IMR-90 (cell line): Measurements from ENCODE around the gene ZDHHC8. TPM values are rescaled to one million over a fixed set of nuclear protein-coding genes. Genes with fewer than 3 reads are reported as not detected.

Source experiments
- ATAC-seq: fragments of 200-7000 bp; cut with Tn5 transposase; 2 replicates; pipeline ENCODE4 v1.9.1; 2020; ENCODE audit warnings: low read depth, mild to moderate bottlenecking, moderate library complexity
- BruUV-seq: library from RNA; stranded (reverse); fragments of 400-500 nt; replicated peaks from 2 replicates; lab custom pipeline; 2021; lab: Mats Ljungman, UMichigan
- CTCF ChIA-PET: fragments of 300-600 bp; formaldehyde crosslinking; extraction: SDS; loops from one replicate; lab custom pipeline; 2021; ENCODE audit warnings: antibody characterized with exemption; lab: Yijun Ruan, JAX
- POLR2A ChIA-PET: fragments of 300-600 bp; sonication (Branson Sonifier 250); formaldehyde crosslinking; loops from one replicate; lab custom pipeline; 2022; ENCODE audit warnings: antibody characterized with exemption; ENCODE audit not compliant: unreplicated experiment; lab: Charles Lee
- DNase-seq: peaks from one replicate; pipeline ENCODE4 v3.0.0; 2013
- H2AFZ ChIP-seq: replicated peaks from 2 replicates; pipeline ENCODE3; 2013; ENCODE audit warnings: low read length, mild to moderate bottlenecking; ENCODE audit not compliant: poor library complexity
- H2AK5ac ChIP-seq: 2 replicates; pipeline ENCODE4 v1.6.1; 2013; ENCODE audit warnings: low read depth, low read length, inconsistent platforms
- H2AK9ac ChIP-seq: replicated peaks from 2 replicates; pipeline ENCODE3; 2013; ENCODE audit warnings: mild to moderate bottlenecking, low read depth, low read length, moderate library complexity; ENCODE audit not compliant: poor library complexity
- H2BK120ac ChIP-seq: 2 replicates; pipeline ENCODE4 v1.6.1; 2013; ENCODE audit warnings: low read depth, low read length, inconsistent platforms
- H2BK15ac ChIP-seq: 3 replicates; pipeline ENCODE4 v1.6.1; 2013; ENCODE audit warnings: low read depth, low read length, inconsistent platforms
- H2BK20ac ChIP-seq: 2 replicates; pipeline ENCODE4 v1.6.1; 2013; ENCODE audit warnings: low read depth, mild to moderate bottlenecking, inconsistent platforms, low read length, moderate library complexity
- H2BK5ac ChIP-seq: 2 replicates; pipeline ENCODE4 v1.6.1; 2013; ENCODE audit warnings: mild to moderate bottlenecking, low read depth, low read length, inconsistent platforms; ENCODE audit not compliant: poor library complexity, severe bottlenecking
- H3K14ac ChIP-seq: replicated peaks from 2 replicates; pipeline ENCODE4 v1.6.1; 2013; ENCODE audit warnings: low read depth, low read length, inconsistent platforms
- H3K18ac ChIP-seq: 2 replicates; pipeline ENCODE4 v1.6.1; 2013; ENCODE audit warnings: low read depth, low read length, control low read depth
- H3K23ac ChIP-seq: 2 replicates; pipeline ENCODE4 v1.6.1; 2013; ENCODE audit warnings: low read depth, low read length, inconsistent platforms
- H3K27ac ChIP-seq: 2 replicates; pipeline ENCODE4 v1.5.1; 2013; ENCODE audit warnings: mild to moderate bottlenecking, control low read depth, low read length; ENCODE audit not compliant: insufficient read depth
- H3K27me3 ChIP-seq: 2 replicates; pipeline ENCODE4 v1.6.1; 2013; ENCODE audit warnings: low read length; ENCODE audit not compliant: control insufficient read depth, insufficient read depth
- H3K36me3 ChIP-seq: 2 replicates; pipeline ENCODE4 v1.6.1; 2013; ENCODE audit warnings: low read length, mixed read lengths; ENCODE audit not compliant: control insufficient read depth, insufficient read depth
- H3K4ac ChIP-seq: 2 replicates; pipeline ENCODE4 v1.6.1; 2013; ENCODE audit warnings: low read depth, low read length, inconsistent platforms
- H3K4me1 ChIP-seq: 2 replicates; pipeline ENCODE4 v1.6.1; 2013; ENCODE audit warnings: low read length, mixed read lengths; ENCODE audit not compliant: control insufficient read depth, insufficient read depth
- H3K4me2 ChIP-seq: 2 replicates; pipeline ENCODE4 v1.6.1; 2013; ENCODE audit warnings: low read depth, mild to moderate bottlenecking, control low read depth, low read length, moderate library complexity
- H3K4me3 ChIP-seq: 2 replicates; pipeline ENCODE4 v1.5.1; 2013; ENCODE audit warnings: low read depth, mild to moderate bottlenecking, control low read depth, low read length, moderate library complexity; ENCODE audit not compliant: insufficient read depth
- H3K56ac ChIP-seq: 2 replicates; pipeline ENCODE4 v1.6.1; 2013; ENCODE audit warnings: low read length, inconsistent platforms; ENCODE audit not compliant: insufficient read depth; ENCODE audit errors: extremely low read depth
- H3K79me1 ChIP-seq, 2 experiments: 2 replicates each; pipeline ENCODE4 v1.6.1; 2013; ENCODE audit warnings: low read length in 2 of 2, inconsistent platforms in 1 of 2, low read depth in 1 of 2
- H3K9ac ChIP-seq: 2 replicates; pipeline ENCODE4 v1.6.1; 2013; ENCODE audit warnings: low read depth, low read length, control low read depth
- H3K9me1 ChIP-seq: 2 replicates; pipeline ENCODE4 v1.6.1; 2013; ENCODE audit warnings: low read length, inconsistent platforms; ENCODE audit not compliant: insufficient read depth
- H3K9me3 ChIP-seq: 2 replicates; pipeline ENCODE4 v1.6.1; 2013; ENCODE audit warnings: low read length; ENCODE audit not compliant: control insufficient read depth, insufficient read depth
- H4K20me1 ChIP-seq: 2 replicates; pipeline ENCODE4 v1.6.1; 2013; ENCODE audit warnings: low read length, inconsistent platforms; ENCODE audit not compliant: insufficient read depth
- H4K5ac ChIP-seq: 2 replicates; pipeline ENCODE4 v1.6.1; 2013; ENCODE audit warnings: mild to moderate bottlenecking, low read depth, low read length, control low read depth
- H4K8ac ChIP-seq, 2 experiments: 2 replicates each; pipeline ENCODE4 v1.6.1; 2013; ENCODE audit warnings: low read depth in 2 of 2, low read length in 2 of 2, control low read depth in 1 of 2, inconsistent platforms in 1 of 2
- H4K91ac ChIP-seq: 2 replicates; pipeline ENCODE4 v1.6.1; 2013; ENCODE audit warnings: low read depth, low read length, inconsistent platforms; ENCODE audit not compliant: insufficient read depth
- CTCF ChIP-seq: conservative IDR thresholded peaks from 2 replicates; pipeline ENCODE4 v1.5.1; 2012; ENCODE audit warnings: mild to moderate bottlenecking, low read depth, low read length, improper control_type of control experiment
- SMC3 ChIP-seq: fragments of 150-350 bp; IDR thresholded peaks from 2 replicates; pipeline ENCODE4 v1.6.1; 2016; ENCODE audit warnings: low read depth, mild to moderate bottlenecking, antibody characterized with exemption, low read length, moderate library complexity
- WGBS, 2 experiments: methylation state at CpG; one replicate each; pipeline versions ENCODE4 v1.1.5 to v1.1.7; 2013; ENCODE audit warnings: missing lambda C conversion rate in 2 of 2; ENCODE audit not compliant: insufficient read length in 1 of 2; ENCODE audit errors: extremely low coverage in 2 of 2; 5-methylcytosine and 5-hydroxymethylcytosine counted together
- dilution Hi-C: fragments of 300-500 bp; cut with HindIII; formaldehyde crosslinking; loops from one replicate; pipeline ENCODE4 v1.14.3; 2018; ENCODE audit warnings: low sequenced_read_pairs; ENCODE audit not compliant: unreplicated experiment
- in situ Hi-C: fragments of 300-500 bp; cut with MboI; formaldehyde crosslinking; loops from 3 replicates; pipeline ENCODE4 v1.14.3; 2019; ENCODE audit warnings: low sequenced_read_pairs, inconsistent platforms, mixed read lengths
- intact Hi-C: fragments of 100-400 bp; cut with micrococcal nuclease; formaldehyde crosslinking; loops from 2 replicates; pipeline ENCODE4 v1.10.0; 2022
- polyA plus RNA-seq, 3 experiments: library from polyadenylated mRNA; depleted of rRNA; stranded (reverse); fragments of >200 nt; gene quantifications; 2 replicates each; pipeline ENCODE4 v1.2.3, GENCODE V29; 2012; ENCODE audit warnings: low replicate concordance in 1 of 3
- total RNA-seq: library from RNA; depleted of rRNA; stranded (reverse); fragments of >200 nt; gene quantifications from 2 replicates; pipeline ENCODE4 v1.2.3, GENCODE V29; 2012

ZDHHC8 gene
- total and polyA plus RNA-seq, 2 of the 4 experiments (the other 2 are of a cell fraction): 2.5 to 72.6 TPM

GRCh38 chr22:20145206-20145831 lies 13.7 kb downstream of the ZDHHC8 start:
- Histone ChIP-seq H3K9ac (no peak overlapping the region), H3K27ac (no peak overlapping the region), H4K91ac (no peak overlapping the region), H3K18ac (no peak overlapping the region), H3K4ac (no peak overlapping the region), H2AK5ac (no peak overlapping the region), H2BK120ac (no peak overlapping the region), H2BK20ac (no peak overlapping the region), H3K79me1 (peaks cover 8 to 32% of the 10 kb centered on the region in 2 experiments; a peak in 3 of 4 replicates), H3K14ac (no peak overlapping the region), H3K9me3 (no peaks in the 10 kb centered on the region), H4K20me1 (peaks cover 16% of the 10 kb centered on the region), H3K23ac (no peak overlapping the region), H2BK15ac (no peak overlapping the region), H4K8ac (no peak overlapping the region), H2BK5ac (no peak overlapping the region), H3K4me3 (no peak overlapping the region), H2AFZ (no peak overlapping the region), H3K4me2 (no peak overlapping the region), H3K36me3 (peaks cover 13% of the 10 kb centered on the region; the same call in 1 of the 2 replicates), H3K4me1 (peaks cover 16% of the 10 kb centered on the region), H3K56ac (no peak overlapping the region), H3K27me3 (no peaks in the 10 kb centered on the region), H2AK9ac (no peak overlapping the region), H4K5ac (no peak overlapping the region), H3K9me1 (peaks cover 11% of the 10 kb centered on the region; the same call in 1 of the 2 replicates)
- intact Hi-C loops: no loop called here
- TF ChIP-seq SMC3 (no peak), CTCF (no peak)
- ChIA-PET POLR2A (no interaction called here), CTCF (no interaction called here)
- ATAC-seq (no peak), DNase-seq (no peak)
- WGBS, 2 experiments: 94% methylated on average over 9 of the region's 22 CpGs; no CpG with 5 or more reads in 1 of the 2 experiments
- in situ Hi-C loops: no loop called here
- BruUV-seq: no TSS peak
- dilution Hi-C loops: no loop called here
